ENCODE measurements around the gene PRSS56. TPM values are rescaled to one million over a fixed set of nuclear protein-coding genes. Genes with fewer than 3 reads are reported as not detected.

PRSS56 gene
- total RNA-seq, 1 experiment from 2014 or later: 0.18 TPM

DNA sequence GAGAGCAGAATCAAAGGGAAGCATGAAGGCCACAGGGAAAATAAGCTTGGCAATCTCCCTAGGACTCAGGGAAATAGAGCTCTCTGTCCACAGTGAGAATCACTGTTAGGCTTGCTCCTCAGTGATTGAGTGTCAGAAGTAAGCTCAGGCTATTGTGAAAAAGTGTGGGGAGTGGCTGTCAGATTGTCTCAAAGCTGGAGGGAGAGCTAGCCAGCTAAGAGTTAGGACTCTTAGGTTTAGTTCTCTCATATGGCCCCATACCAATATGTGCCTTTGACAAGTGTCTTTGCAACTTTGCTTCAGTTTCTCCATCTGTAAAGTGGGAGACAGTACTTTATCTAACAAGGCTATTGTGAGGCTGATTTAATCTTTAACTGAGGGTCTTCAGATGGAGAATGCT is 47.5 kb downstream of the PRSS56 start:
- H3K4me1 ChIP-seq (ENCODE audit: control insufficient read depth, insufficient read depth, low read length): no peaks in the 10 kb centered on the region
- no peak for TF ChIP-seq SIN3A (IDR thresholded peaks at IDR 0.05; ENCODE audit: borderline replicate concordance, insufficient read depth, low read depth, low read length)
- TF ChIP-seq POLR2AphosphoS5 (IDR thresholded peaks at IDR 0.05; ENCODE audit: low read depth, low read length): no peak
- TF ChIP-seq TCF7L2 (IDR thresholded peaks at IDR 0.05; ENCODE audit: low read depth, low read length): no peak
- TF ChIP-seq, protein P1, sequence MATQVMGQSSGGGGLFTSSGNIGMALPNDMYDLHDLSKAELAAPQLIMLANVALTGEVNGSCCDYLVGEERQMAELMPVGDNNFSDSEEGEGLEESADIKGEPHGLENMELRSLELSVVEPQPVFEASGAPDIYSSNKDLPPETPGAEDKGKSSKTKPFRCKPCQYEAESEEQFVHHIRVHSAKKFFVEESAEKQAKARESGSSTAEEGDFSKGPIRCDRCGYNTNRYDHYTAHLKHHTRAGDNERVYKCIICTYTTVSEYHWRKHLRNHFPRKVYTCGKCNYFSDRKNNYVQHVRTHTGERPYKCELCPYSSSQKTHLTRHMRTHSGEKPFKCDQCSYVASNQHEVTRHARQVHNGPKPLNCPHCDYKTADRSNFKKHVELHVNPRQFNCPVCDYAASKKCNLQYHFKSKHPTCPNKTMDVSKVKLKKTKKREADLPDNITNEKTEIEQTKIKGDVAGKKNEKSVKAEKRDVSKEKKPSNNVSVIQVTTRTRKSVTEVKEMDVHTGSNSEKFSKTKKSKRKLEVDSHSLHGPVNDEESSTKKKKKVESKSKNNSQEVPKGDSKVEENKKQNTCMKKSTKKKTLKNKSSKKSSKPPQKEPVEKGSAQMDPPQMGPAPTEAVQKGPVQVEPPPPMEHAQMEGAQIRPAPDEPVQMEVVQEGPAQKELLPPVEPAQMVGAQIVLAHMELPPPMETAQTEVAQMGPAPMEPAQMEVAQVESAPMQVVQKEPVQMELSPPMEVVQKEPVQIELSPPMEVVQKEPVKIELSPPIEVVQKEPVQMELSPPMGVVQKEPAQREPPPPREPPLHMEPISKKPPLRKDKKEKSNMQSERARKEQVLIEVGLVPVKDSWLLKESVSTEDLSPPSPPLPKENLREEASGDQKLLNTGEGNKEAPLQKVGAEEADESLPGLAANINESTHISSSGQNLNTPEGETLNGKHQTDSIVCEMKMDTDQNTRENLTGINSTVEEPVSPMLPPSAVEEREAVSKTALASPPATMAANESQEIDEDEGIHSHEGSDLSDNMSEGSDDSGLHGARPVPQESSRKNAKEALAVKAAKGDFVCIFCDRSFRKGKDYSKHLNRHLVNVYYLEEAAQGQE (IDR thresholded peaks at IDR 0.05; ENCODE audit: insufficient read depth in 1 of 2, low read depth in 2 of 2, low read length in 1 of 2): no peak
- TF ChIP-seq CTCF (IDR thresholded peaks at IDR 0.05): no peak
- BruUV-seq (replicated peaks): no TSS peak
- ChIA-PET CTCF (no interaction called here), POLR2A (interaction anchor here (0.6 kb wide), 1 partner anchor 87 kb away, joined by 14 read pairs; no protein-coding TSS in a partner anchor)
- no peak overlapping the region for H3K4me3 ChIP-seq (ENCODE audit: low read depth in 2 of 2, low read length in 2 of 2)
- in situ Hi-C loops (cut with HindIII; ENCODE audit: low pct_unique_long_range_greater_than_20kb, low sequenced_read_pairs): no loop called here
- H3K27ac ChIP-seq (ENCODE audit: low read length): no peak overlapping the region
- H3K36me3 ChIP-seq (ENCODE audit: control insufficient read depth, insufficient read depth, low read length): peaks cover 32% of the 10 kb centered on the region
- no peaks in the 10 kb centered on the region for H3K27me3 ChIP-seq (ENCODE audit: control insufficient read depth, insufficient read depth, low read length)
- H3K9me3 ChIP-seq (ENCODE audit: control insufficient read depth, insufficient read depth, low read depth, low read length): no peaks in the 10 kb centered on the region
- intact Hi-C loops (cut with micrococcal nuclease; ENCODE audit: unreplicated experiment): no loop called here
- DNase-seq (ENCODE audit: low read depth, low spot score): no peak
- peak; percentile 43; the same call in 1 of the 2 replicates for ATAC-seq

DNA sequence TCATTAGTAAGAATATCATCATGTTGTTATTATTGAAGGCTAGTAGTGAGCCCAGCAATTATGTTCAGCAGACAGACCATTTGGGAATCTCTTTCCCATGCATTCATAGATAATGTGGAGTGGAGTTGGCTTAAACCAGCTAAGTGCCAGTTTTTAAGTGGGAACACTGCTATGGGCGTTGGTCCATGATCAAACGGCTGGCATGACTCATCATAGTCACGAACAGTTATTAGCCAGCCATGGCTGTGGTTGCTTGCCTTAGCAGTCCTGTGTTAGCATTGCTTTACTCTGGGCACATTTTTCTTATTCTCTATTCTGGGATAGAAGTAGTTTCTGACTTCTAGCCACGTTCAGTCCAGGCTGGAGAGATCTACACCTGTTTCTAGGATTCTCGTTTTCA is 48.0 kb downstream of the PRSS56 start:
- Histone ChIP-seq H3K27me3 (ENCODE audit: control insufficient read depth, insufficient read depth, low read length) (no peaks in the 10 kb centered on the region), H3K27ac (ENCODE audit: low read length) (no peak overlapping the region), H3K9me3 (ENCODE audit: control insufficient read depth, insufficient read depth, low read depth, low read length) (no peaks in the 10 kb centered on the region), H3K36me3 (ENCODE audit: control insufficient read depth, insufficient read depth, low read length) (peaks cover 32% of the 10 kb centered on the region), H3K4me1 (ENCODE audit: control insufficient read depth, insufficient read depth, low read length) (no peaks in the 10 kb centered on the region), H3K4me3 (ENCODE audit: low read depth in 2 of 2, low read length in 2 of 2) (no peak overlapping the region)
- in situ Hi-C loops (cut with HindIII; ENCODE audit: low pct_unique_long_range_greater_than_20kb, low sequenced_read_pairs): no loop called here
- peak; percentile 15 for DNase-seq (ENCODE audit: low read depth, low spot score)
- no TSS peak for BruUV-seq (replicated peaks)
- peak; percentile 63 for ATAC-seq
- no peak for TF ChIP-seq TCF7L2 (IDR thresholded peaks at IDR 0.05; ENCODE audit: low read depth, low read length)
- TF ChIP-seq CTCF (IDR thresholded peaks at IDR 0.05): no peak
- TF ChIP-seq POLR2AphosphoS5 (IDR thresholded peaks at IDR 0.05; ENCODE audit: low read depth, low read length): no peak
- TF ChIP-seq SIN3A (IDR thresholded peaks at IDR 0.05; ENCODE audit: borderline replicate concordance, insufficient read depth, low read depth, low read length): no peak
- TF ChIP-seq, protein P1 (IDR thresholded peaks at IDR 0.05; ENCODE audit: insufficient read depth in 1 of 2, low read depth in 2 of 2, low read length in 1 of 2): no peak
- POLR2A ChIA-PET: no interaction called here
- CTCF ChIA-PET: no interaction called here
- intact Hi-C loops (cut with micrococcal nuclease; ENCODE audit: unreplicated experiment): no loop called here
